HG03521 (cell line): ENCODE measurements around the gene SORBS2.
"Not testable (repeated sequence)": the region's sequence is repeated elsewhere in the genome, so short reads cannot be mapped to it uniquely, and the experiment has no call there.

Experiments used
- ATAC-seq: cut with Tn5 transposase; IDR thresholded peaks from one replicate; pipeline ENCODE4 v1.9.1; 2021; ENCODE audit warnings: mild to moderate bottlenecking, moderate library complexity; ENCODE audit not compliant: unreplicated experiment

Gene SORBS2

DNA sequence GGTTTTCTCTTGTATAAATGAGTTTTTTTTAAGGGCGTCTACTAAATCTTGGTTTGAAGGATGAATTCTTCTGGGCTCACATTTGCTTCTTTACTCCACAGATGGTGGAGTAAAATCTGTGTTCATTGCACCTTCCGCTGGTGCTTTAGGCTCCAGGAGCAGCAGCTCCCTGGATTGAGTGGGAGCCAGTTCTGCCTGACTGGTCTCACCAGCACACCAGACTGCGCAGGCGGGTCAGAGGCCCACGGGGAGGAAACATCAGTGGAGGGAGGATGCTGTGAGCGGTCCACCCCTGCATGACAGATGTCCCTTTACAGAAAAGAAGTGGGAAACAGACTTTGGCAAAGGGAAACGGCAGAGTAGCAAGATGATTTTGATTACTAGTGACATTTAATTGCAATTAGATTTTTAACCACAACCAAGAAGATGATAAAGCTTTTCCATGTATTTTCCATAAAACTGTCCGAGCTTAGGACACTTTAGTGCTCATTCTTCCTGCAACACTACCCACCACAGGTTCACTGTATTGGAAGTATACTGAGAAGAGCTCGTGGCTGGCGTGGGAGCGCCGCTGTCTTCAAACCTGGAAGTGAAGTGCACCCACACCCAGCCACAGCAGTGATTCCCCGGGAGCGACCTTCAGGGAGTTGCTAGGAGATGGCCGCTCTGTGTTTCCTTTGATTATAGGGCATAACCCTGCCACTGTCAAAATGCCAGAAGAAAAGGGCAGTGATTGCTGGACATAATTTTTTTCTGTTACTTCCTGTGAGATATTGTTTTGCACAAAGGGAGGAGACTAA is 95.2 kb downstream of the SORBS2 start:
- ATAC-seq: no peak

DNA sequence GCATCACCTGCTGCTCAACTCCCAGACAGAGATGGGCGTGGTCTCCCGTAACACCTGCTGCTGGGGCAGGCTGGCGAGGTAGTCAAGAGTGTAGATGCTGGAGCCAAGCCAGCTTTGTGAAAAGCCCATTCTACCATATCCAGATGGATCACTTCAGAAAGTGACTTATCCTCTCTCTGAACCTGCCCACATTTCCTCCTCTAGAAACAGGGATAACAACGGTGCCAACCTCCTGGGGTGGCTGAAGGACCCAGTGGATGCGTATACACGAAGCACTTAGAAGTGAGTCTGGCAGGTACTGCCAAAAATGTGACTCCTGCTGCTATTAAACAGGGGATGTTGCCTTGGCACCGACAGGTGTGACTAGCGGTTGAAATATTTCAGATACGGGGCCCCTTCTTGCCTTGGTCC is 95.8 kb downstream of the SORBS2 start:
- ATAC-seq: no peak

DNA sequence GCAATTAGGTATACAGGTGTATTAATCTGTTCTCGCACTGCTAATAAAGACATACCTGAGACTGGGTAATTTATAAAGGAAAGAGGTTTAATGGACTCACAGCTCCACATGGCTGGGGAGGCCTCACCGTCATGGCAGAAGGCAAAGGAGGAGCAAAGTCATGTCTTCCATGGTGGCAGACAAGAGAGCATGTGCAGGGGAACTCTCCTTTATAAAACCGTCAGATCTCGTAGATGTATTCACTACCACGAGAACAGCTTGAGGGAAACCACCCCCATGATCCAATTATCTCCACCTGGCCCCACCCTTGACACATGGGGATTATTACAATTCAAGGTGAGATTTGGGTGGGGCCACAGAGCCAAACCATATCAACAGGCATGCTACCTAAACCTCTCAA is 97.5 kb downstream of the SORBS2 start:
- ATAC-seq: not testable (repeated sequence)

DNA sequence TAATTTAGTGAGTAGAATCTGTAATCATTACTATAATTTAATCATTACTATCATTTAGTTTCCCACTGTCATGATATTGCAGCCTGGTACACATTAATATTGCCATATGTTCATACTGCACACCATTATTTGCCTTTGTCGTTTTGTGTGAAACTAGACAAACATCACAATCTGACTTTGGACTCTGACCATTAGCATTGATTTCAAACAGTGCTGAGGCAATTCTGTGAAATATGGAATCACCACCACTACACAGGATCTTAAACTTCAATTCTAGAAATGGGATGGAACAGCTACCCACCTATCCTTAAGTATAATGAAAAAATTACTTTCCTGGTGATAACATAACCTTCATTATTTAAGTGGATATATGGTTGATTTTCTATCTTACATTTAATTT is 98.3 kb downstream of the SORBS2 start:
- no peak for ATAC-seq

DNA sequence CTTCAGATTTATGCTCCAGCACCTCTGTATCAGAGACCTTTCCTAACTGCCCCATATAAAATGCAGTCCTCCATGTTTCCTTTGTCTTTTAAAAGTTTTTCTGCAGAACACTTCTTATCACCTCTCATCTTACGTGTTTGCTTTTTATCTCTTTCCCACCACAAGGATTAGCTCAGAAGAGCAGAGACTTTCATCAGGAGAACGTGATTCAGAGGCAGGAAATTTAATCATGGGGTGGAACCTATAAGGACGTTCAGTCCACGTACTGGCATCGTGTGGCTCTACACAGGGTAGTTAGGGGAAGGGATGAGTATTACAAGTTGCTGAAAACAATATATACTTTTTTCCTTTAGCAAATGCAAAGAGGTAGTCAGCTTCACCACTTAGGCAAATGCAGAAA is 98.7 kb downstream of the SORBS2 start:
- ATAC-seq: no peak

DNA sequence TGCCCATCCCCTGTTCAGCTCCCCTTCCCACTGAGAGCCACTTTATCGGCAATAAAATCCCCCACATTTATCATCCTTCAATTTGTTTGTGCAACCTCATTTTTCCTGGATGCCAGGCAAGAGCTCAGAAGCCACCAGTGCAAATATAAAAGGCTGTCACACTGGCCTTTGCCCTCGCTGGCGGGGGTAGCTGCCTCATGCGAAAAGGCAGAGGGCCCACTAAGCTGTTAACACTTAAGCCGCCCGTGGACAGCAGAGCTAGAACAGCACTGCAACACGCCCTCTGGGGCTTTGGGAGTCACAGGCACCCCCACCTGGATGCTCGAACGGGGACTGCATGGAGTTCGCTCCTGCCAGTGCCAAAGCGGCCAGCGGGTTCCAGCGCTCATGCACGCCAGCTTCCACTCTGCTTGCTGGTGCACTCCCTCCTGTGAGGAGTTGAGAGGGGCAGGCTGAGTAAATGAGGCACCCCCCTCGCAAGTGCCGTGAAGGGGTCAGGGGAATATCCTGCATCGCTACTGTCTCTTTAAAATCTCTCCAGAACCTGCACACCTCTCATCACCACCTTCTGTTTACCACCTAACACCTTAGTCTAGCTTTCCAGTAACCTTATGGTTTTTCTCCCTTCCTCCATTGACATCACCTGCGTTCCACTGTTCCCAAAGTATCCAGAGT is 99.5 kb downstream of the SORBS2 start:
- no peak for ATAC-seq

DNA sequence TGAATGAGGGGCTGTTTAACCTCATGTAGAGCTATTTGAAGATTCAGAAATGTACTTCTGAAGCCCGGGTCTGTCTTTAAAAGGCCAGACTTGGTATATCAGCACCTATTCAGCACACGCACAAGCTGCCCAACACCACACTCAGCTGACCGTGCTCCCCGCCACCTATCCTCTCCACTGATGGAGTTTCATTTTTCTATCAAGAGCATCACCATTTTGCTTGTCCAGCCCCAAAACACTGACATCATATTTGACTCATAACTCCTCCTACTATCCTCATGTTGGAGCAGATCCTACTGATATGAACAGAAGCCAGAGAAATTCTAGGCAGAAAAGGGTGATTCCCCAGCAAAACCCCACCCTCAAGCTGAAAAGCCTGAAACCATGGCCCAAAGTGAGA is 100.3 kb downstream of the SORBS2 start:
- ATAC-seq: no peak

DNA sequence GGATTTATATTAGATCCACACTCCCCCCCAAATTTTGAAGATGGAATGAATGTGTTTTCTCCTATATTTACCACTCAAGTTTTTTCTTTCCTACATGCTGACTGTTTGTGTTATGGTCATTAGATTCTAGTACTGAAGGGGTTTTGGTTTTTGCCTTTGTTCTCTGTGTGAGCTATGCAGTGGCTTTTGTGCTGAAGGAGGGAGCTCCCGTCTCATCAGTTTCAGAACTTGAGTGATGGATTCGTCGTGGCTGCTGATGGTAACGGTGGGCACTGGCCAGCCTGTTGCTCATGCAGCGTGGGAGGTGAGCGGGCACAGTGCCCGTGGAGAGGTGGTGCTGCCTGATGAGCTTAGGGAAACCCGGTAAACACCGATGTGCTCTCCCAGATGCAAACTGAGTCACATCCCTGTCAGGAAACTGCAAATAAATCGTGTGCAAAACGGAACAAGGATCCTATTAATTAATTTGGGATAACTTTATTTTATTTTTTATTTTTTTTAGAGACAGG is 101.5 kb downstream of the SORBS2 start:
- no peak for ATAC-seq

DNA sequence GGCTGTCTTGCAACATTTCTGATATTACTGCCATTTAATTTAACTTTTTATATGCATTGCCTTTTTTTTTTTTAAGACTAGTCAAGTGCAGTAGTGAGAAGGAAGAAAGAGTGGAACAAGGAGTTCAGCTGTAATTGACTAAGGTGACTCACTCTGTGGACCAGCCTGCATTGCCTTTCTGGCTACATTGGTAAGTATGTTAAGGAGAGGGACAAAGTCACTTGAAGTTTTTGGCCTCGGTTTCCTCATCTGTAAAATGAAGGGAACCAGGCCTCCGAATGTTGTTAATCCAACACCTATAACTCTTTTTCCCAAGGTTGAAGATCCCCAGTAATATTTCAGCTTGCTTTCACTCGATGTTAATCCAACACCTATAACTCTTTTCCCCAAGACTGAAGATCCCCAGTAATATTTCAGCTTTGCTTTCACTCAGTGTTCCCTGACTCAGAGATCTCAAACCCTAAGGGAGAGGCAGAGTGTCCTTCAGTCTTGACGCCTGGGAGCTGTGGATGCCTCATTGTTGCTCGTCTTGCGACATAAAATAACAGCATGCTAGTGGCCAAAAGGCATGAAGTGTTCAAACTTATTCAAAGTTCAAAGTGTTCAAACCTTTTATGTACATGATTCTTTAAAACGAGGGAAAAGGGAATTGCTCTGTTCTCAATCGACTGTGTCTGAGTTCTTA is 102.0 kb downstream of the SORBS2 start:
- ATAC-seq: no peak

DNA sequence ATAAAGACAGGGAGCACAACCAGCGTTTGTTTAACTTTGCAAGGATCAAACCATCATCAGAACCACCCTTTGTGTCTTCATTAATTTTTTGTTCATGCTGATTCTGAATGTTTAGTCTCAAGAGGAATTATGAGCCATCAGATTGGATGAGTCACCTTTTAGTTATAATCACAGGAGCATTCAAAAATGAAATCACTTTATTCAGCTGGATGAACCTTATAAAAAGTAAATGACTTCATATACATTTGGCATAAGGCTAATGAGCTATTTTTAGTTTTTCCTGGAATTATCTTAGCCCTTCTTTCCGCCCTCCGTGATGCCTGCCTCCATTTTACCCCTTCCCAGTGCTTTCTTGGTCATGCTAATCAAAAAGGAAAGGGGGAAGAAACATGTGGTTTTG is 103.6 kb downstream of the SORBS2 start:
- no peak for ATAC-seq

DNA sequence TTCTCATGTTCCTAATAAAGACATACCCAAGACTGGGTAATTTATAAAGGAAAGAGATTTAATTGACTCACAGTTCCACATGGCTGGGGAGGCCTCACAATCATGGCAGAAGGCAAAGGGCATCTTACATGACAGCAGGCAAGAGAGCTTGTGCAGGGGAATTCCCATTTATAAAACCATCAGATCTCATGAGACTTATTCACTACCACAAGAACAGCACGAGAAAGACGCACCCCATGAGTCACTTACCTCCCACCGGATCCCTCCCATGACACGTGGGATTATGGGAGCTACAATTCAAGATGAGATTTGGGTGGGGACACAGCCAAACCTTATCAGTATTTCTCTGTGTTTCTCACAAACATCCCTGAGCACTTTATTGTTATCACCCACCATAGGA is 104.4 kb downstream of the SORBS2 start:
- not testable (repeated sequence) for ATAC-seq

DNA sequence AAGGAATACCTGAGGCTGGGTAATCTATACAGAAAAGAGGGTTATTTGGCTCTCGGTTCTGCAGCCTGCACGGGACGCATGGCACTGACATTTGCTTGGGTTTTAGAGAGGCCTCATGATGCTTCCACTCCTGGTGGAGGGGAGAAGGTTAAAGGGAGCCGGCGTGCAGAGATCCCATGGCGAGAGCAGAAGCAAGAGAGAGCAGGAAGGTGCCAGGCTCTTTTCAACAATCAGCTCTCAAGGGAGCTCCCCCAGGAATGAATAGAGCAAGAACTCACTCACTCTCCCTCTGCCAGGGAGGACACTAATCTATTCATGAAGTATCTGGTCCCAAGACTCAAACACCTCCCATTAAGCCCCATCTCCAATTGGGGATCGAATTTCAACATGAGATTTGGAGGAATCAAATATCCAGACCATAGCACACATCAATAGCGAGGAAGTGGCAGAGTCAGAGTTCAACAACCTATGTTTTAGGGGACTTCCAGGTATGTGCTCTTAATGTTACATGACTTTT is 109.8 kb downstream of the SORBS2 start:
- ATAC-seq: no peak

DNA sequence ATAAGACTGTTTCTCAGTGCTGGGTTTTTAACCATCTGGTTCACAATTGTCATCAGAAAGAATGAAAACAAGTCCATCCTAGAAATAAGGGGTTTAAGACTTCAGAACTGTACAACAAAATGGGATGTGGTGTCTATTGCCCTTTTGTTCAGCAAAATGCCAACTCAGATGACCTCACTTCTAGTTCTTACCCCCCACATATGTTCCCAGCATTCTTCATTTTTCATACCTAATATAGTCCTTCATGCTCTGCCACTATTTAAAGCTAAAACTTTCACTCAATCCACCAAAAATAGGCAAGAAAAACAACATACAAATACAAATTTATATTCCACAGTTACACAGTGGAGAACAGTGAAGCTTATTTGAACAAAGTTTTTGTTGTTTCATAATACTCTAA is 111.4 kb downstream of the SORBS2 start:
- ATAC-seq: no peak

DNA sequence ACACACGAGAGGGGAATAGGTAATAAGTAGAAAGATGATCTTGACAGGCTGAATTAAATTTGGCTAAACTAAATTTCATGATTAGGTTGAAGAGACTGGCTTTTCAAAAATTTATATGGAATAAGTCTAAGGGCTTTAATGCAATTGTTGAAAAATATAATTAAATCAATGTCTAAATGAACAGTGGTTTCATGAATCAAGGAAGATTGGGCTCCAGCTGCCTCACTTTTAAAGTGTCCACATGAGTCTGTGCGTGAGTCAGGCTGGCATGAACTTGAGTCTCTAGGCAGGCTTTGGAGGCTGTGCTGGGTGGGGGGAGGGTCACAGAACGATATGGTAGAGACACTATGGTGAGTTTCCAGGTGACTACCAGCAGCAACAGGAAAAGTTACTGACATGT is 111.9 kb downstream of the SORBS2 start:
- ATAC-seq: no peak

DNA sequence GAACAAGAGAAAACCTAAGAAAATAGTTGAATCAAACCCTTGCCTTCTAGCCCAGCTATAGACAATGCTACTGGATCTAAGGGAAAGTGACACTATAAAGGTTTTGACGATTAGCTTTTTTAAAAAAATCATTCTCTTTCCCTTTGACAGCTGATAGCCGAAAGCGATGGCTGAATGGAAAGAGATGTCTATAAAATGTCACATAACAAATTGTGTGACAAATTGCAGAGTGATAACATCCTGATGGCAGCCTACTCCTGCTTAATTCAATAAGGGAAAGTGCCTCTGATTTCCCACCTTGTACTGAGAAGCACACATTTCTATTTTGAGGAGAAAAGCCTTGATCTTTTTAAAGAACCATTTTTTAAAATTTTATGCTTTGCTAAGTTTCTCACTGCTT is 114.5 kb downstream of the SORBS2 start:
- no peak for ATAC-seq

DNA sequence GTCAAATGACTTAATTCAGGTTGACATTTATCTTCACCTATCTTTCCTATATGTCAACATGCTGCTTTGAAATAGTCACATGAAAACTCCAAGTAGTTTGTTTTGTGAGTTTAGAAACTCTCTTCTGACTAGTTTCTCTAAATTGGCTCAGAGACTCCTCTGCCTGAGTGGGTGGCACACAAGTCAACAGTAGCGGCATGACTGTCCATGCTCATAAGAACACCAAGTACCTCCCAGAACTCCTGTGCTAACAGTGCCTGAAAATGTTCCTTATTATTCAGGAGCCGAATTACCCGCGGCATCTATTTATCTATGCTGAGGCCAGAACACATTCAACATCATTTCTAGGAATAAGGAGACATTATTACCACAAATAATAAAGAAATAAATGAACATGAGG is 116.3 kb downstream of the SORBS2 start:
- no peak for ATAC-seq

DNA sequence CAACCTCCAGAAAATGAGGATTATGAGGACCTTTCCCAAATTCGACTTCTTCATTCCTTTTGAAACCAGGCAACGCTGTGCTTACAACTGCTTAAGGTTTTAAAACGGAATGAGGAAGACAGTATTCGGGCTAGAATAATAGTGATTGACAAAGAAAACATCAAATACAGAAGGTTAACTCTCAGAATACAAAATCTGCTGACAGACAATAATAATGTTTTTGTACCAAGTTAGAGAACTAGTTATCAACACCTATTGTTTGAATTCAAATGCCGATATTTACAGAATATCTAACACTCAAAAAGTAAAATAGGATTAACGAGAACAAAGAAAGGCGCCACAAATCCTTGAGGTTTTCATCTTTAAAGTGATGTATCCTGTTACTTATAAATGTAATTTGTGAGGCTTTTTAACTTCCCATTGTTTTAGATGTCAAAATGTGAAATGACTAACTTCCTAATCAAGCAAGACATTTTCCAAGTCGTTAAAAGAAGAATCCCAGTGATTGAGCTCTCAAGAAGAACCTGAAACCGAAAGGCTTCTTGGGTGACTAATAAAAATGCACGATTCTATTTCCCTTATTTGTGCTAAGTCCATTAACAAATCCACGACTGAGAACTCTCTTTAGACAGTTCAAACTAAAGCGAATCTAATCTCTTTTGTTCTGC is 118.3 kb downstream of the SORBS2 start:
- no peak for ATAC-seq

DNA sequence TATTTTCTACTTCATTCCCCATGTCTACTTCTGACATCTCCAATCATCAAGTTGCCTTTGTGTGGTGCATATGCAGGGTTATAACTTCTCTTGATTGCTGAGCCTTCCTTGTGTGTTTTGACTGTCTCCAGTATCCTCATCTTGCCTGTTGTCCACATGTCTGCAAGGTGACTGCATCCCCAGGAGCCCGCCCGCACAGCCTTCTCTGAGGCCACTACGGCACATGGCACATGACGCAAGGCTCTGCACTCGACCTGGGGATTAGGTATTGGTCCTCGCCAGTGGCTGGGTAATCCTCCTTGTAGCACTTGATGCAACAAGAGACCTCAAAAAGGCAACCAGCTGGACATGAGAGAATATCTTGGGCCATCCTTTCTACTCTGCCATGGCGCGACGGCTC is 122.6 kb downstream of the SORBS2 start:
- ATAC-seq: no peak

DNA sequence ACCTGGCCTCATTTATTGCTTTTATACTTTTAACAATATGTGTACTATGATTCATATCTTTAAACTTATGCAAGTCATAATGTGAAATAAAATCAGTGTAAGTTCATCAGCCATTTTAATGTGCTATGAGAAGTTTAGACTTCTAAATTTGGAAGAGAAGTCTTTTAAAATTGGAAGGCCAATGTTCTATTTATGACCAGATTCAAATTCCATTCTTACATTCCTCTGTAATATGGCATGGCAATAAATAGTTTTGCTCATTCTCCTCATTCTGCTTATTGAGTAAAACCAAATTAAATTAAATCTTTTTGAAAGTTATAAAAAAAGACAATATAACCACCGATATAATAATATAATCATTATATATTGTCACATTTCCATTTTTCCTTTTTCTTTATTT is 126.2 kb downstream of the SORBS2 start:
- no peak for ATAC-seq

DNA sequence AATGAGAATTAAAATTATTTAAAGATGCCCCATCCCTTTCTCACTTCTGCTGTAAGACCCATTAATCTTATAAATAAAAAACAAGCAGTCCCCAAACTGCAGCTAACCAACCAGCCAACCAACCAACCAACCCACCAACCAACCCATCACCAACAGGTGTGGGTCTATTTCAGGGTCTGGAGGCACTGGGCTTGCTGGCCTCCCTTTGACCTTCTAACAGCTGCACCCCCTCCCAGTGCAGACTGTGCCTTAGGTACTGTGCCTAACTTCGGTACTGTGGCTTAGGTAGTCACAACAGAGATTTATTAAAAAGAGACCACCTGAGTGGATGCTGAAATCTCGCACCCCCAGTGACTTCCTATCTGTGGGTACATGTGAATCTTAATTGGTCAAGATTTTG is 128.1 kb downstream of the SORBS2 start:
- no peak for ATAC-seq

DNA sequence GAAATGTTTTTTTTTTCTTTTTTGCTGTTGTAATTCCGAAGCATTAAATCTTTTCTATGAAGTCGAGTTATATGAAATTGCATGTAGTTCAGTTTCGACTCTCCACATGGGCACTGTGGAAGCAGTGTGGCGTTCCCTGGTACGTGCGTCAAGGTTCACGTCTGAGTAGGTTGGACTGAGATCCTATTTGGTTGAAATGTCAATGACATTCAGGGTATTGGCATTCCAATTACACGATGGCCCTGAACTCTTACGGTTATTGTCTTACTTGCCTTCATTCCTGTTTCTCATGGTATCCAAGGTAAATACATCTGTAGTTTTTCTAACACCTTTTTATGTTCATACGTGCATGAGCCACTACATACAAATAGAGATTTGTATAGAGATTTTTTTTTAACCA is 128.8 kb downstream of the SORBS2 start:
- ATAC-seq: no peak
